Gastrocnemius medialis (tissue), 4 donors: ENCODE results near the gene CACNA2D3. TPM values are rescaled to one million over a fixed set of nuclear protein-coding genes. Genes with fewer than 3 reads are reported as not detected.
A peak's percentile ranks its signal among the peaks of the same experiment; 100 is the strongest.

Experiments
- ATAC-seq, 2 donors: fragments of 150-250 bp; one replicate each; pipeline ENCODE4 v1.9.1; 2016
- DNase-seq, 2 donors: peaks; one replicate each; pipeline ENCODE4 v3.0.0-alpha.2; 2019
- H3K27ac ChIP-seq, 4 donors: fragments of 200-600 bp; sonication (generic); 1 replicate in 1 of 4; 2 replicates in 3 of 4; pipeline ENCODE4 v1.5.1; 2016 to 2018; ENCODE audit warnings: mild to moderate bottlenecking in 2 of 4, moderate library complexity in 1 of 4
- H3K27me3 ChIP-seq, 3 donors: fragments of 200-600 bp; sonication (generic) in 2 of 3; 1 replicate in 1 of 3; 2 replicates in 2 of 3; pipeline versions ENCODE4 v1.5.1 to v1.6.0; 2016 to 2019; ENCODE audit warnings: mild to moderate bottlenecking in 1 of 3, moderate library complexity in 1 of 3
- H3K36me3 ChIP-seq, 2 donors: fragments of 200-600 bp; sonication (generic) in 1 of 2; one replicate each; pipeline ENCODE4 v1.5.1; 2017 to 2018
- H3K4me1 ChIP-seq, 2 donors: fragments of 200-600 bp; sonication (generic) in 1 of 2; one replicate each; pipeline ENCODE4 v1.5.1; 2016 to 2017; ENCODE audit warnings: mild to moderate bottlenecking in 2 of 2
- H3K4me3 ChIP-seq, 4 donors: fragments of 200-600 bp; sonication (generic) in 3 of 4; 1 replicate in 1 of 4; 2 replicates in 3 of 4; pipeline ENCODE4 v1.5.1; 2016 to 2019; ENCODE audit warnings: mild to moderate bottlenecking in 2 of 4
- H3K9me3 ChIP-seq, 3 donors: fragments of 200-600 bp; sonication (generic) in 2 of 3; 1 replicate in 1 of 3; 2 replicates in 2 of 3; pipeline ENCODE4 v1.5.1; 2016 to 2019
- CTCF ChIP-seq, 5 experiments: fragments of 450-650 bp in 3 of 5; fragments of 200-600 bp in 2 of 5; sonication (generic) in 2 of 5; IDR thresholded peaks in 4 of 5; conservative IDR thresholded peaks in 1 of 5; 1 replicate in 4 of 5; 2 replicates in 1 of 5; pipeline ENCODE4 v1.5.1; 2016 to 2019; ENCODE audit warnings: antibody characterized with exemption in 5 of 5, mild to moderate bottlenecking in 3 of 5, moderate library complexity in 3 of 5
- POLR2A ChIP-seq, 2 donors: fragments of 450-650 bp; IDR thresholded peaks; one replicate each; pipeline ENCODE4 v1.6.1; 2017; ENCODE audit warnings: antibody characterized with exemption in 2 of 2, mild to moderate bottlenecking in 2 of 2, moderate library complexity in 2 of 2
- in situ Hi-C, 4 donors: fragments of 200-750 bp; cut with MboI; loops; one replicate each; pipeline versions ENCODE4 v1.15.0 to v1.8.0; 2017; ENCODE audit warnings: low sequenced_read_pairs in 4 of 4
- intact Hi-C: fragments of 100-400 bp; cut with DNase I; formaldehyde crosslinking; loops from one replicate; pipeline ENCODE4 v1.15.1; 2023; ENCODE audit warnings: low total_unique reads
- total RNA-seq, 4 donors: library from RNA; depleted of rRNA; stranded (reverse); fragments of >200 nt; gene quantifications; one replicate each; pipeline versions ENCODE4 v1.1.0 to v1.2.3, GENCODE V29; 2016

The CACNA2D3 gene
- total RNA-seq, 4 donors from 2014 or later, result 4.7 to 14.4 (median 7.1) TPM

- DNase-seq (no peak), ATAC-seq (no peak)
- H3K36me3 ChIP-seq, result no peaks in the 10 kb centered on the region
- no peak overlapping the region for H3K4me3 ChIP-seq
- H3K27ac ChIP-seq, result no peak overlapping the region
- in situ Hi-C loops, result no loop called here
- no peaks in the 10 kb centered on the region for H3K9me3 ChIP-seq
- intact Hi-C loops, result no loop called here
- H3K4me1 ChIP-seq, result no peaks in the 10 kb centered on the region
- H3K27me3 ChIP-seq, result no peaks in the 10 kb centered on the region
- no peak for TF ChIP-seq POLR2A (IDR thresholded peaks at IDR 0.05)
- TF ChIP-seq CTCF (IDR thresholded peaks at IDR 0.05 in 4 of 5, conservative IDR thresholded peaks at IDR 0.05 in 1 of 5), result no peak
Observed at GRCh38 chr3:55090746-55091145, 968.4 kb downstream of the CACNA2D3 start.

- DNase-seq (no peak), ATAC-seq (peak in 1 of 2 donors; percentile 39)
- in situ Hi-C loops (no loop called here), intact Hi-C loops (no loop called here)
- no peaks in the 10 kb centered on the region for H3K4me1 ChIP-seq
- H3K36me3 ChIP-seq, result no peaks in the 10 kb centered on the region
- no peak overlapping the region for H3K27ac ChIP-seq
- no peaks in the 10 kb centered on the region for H3K27me3 ChIP-seq
- H3K4me3 ChIP-seq, result no peak overlapping the region
- TF ChIP-seq POLR2A (IDR thresholded peaks at IDR 0.05) (no peak), CTCF (IDR thresholded peaks at IDR 0.05 in 4 of 5, conservative IDR thresholded peaks at IDR 0.05 in 1 of 5) (no peak)
- H3K9me3 ChIP-seq, result no peaks in the 10 kb centered on the region
Observed at GRCh38 chr3:55091381-55092225, 969.3 kb downstream of the CACNA2D3 start.

- intact Hi-C loops, result no loop called here
- ATAC-seq (no peak), DNase-seq (no peak)
- no peak overlapping the region for H3K27ac ChIP-seq
- H3K36me3 ChIP-seq, result no peaks in the 10 kb centered on the region
- no peaks in the 10 kb centered on the region for H3K4me1 ChIP-seq
- TF ChIP-seq CTCF (IDR thresholded peaks at IDR 0.05 in 4 of 5, conservative IDR thresholded peaks at IDR 0.05 in 1 of 5), result no peak
- TF ChIP-seq POLR2A (IDR thresholded peaks at IDR 0.05), result no peak
- no peak overlapping the region for H3K4me3 ChIP-seq
- no peaks in the 10 kb centered on the region for H3K9me3 ChIP-seq
- in situ Hi-C loops, result no loop called here
- no peaks in the 10 kb centered on the region for H3K27me3 ChIP-seq
Observed at GRCh38 chr3:55094676-55095075, 972.3 kb downstream of the CACNA2D3 start.

- in situ Hi-C loops, result no loop called here
- no peaks in the 10 kb centered on the region for H3K9me3 ChIP-seq
- H3K4me3 ChIP-seq, result no peak overlapping the region
- no peaks in the 10 kb centered on the region for H3K27me3 ChIP-seq
- no peaks in the 10 kb centered on the region for H3K36me3 ChIP-seq
- no peak overlapping the region for H3K27ac ChIP-seq
- no peak for DNase-seq
- no peak for ATAC-seq
- intact Hi-C loops, result no loop called here
- H3K4me1 ChIP-seq, result no peaks in the 10 kb centered on the region
- no peak for TF ChIP-seq CTCF (IDR thresholded peaks at IDR 0.05 in 4 of 5, conservative IDR thresholded peaks at IDR 0.05 in 1 of 5)
- no peak for TF ChIP-seq POLR2A (IDR thresholded peaks at IDR 0.05)
Observed at GRCh38 chr3:55097441-55097840, 975.1 kb downstream of the CACNA2D3 start.
